ACC112 (cell line): Measurements from ENCODE around the gene RGS17.
"Not testable (repeated sequence)": the region's sequence is repeated elsewhere in the genome, so short reads cannot be mapped to it uniquely, and the experiment has no call there.

Experiments used
- H2AFZ ChIP-seq: fragments of 200-600 bp; sonication (generic); one replicate; pipeline ENCODE4 v1.6.0; 2017; ENCODE audit warnings: antibody characterized with exemption, low read length; ENCODE audit not compliant: unreplicated experiment
- H3K27ac ChIP-seq: fragments of 200-600 bp; sonication (generic); 2 replicates; pipeline ENCODE4 v1.5.1; 2014; ENCODE audit warnings: low read depth, mild to moderate bottlenecking, antibody characterized with exemption, low read length, moderate library complexity
- H3K27me3 ChIP-seq: fragments of 200-600 bp; sonication (generic); 2 replicates; pipeline ENCODE4 v1.6.1; 2014; ENCODE audit warnings: mild to moderate bottlenecking, antibody characterized with exemption, low read length, moderate library complexity, mixed read lengths; ENCODE audit not compliant: insufficient read depth
- H3K36me3 ChIP-seq: fragments of 200-600 bp; sonication (generic); 2 replicates; pipeline ENCODE4 v1.6.1; 2016; ENCODE audit warnings: mild to moderate bottlenecking, antibody characterized with exemption, low read length, moderate library complexity, mixed read lengths; ENCODE audit not compliant: insufficient read depth
- H3K4me1 ChIP-seq: fragments of 200-600 bp; sonication (generic); one replicate; pipeline ENCODE4 v1.6.1; 2016; ENCODE audit warnings: low read length, mixed read lengths; ENCODE audit not compliant: insufficient read depth, unreplicated experiment, control insufficient read depth
- H3K4me3 ChIP-seq: fragments of 200-600 bp; sonication (generic); 2 replicates; pipeline ENCODE4 v1.5.1; 2014; ENCODE audit warnings: mild to moderate bottlenecking, low read depth, low read length
- H3K79me2 ChIP-seq: fragments of 200-600 bp; sonication (generic); one replicate; pipeline ENCODE4 v1.6.0; 2016; ENCODE audit warnings: low read length; ENCODE audit not compliant: control insufficient read depth, unreplicated experiment, insufficient read depth

The RGS17 gene

GRCh38 chr6:153125032-153125431 is 6.0 kb downstream of the RGS17 start:
- Histone ChIP-seq H3K27ac (no peak overlapping the region), H3K79me2 (peaks cover 66% of the 10 kb centered on the region), H3K36me3 (0 out of 2 replicates have a peak, but pooled peaks cover 1% of the 10 kb centered on the region), H3K4me3 (no peak overlapping the region), H3K4me1 (peaks cover 45% of the 10 kb centered on the region), H3K27me3 (no peaks in the 10 kb centered on the region), H2AFZ (no peak overlapping the region)

GRCh38 chr6:153123801-153124200 is 7.3 kb downstream of the RGS17 start:
- no peak overlapping the region for H2AFZ ChIP-seq

GRCh38 chr6:153121311-153121710 is 9.8 kb downstream of the RGS17 start:
- 0 out of 2 replicates have a peak, but pooled peaks cover 5% of the 10 kb centered on the region for H3K36me3 ChIP-seq
- H3K27ac ChIP-seq = peak overlapping the region; percentile 61
- no peaks in the 10 kb centered on the region for H3K27me3 ChIP-seq

More at GRCh38 chr6:153123801-153124200, 7.3 kb downstream of the RGS17 start:
- no peaks in the 10 kb centered on the region for H3K27me3 ChIP-seq
- no peak overlapping the region for H3K27ac ChIP-seq
- H3K4me1 ChIP-seq = peaks cover 50% of the 10 kb centered on the region
- H3K4me3 ChIP-seq = no peak overlapping the region
- H3K79me2 ChIP-seq = peaks cover 61% of the 10 kb centered on the region
- H3K36me3 ChIP-seq = 0 out of 2 replicates have a peak, but pooled peaks cover 5% of the 10 kb centered on the region

GRCh38 chr6:153117986-153118879 is 12.8 kb downstream of the RGS17 start:
- H3K4me3 ChIP-seq = peak overlapping the region; percentile 41; the same call in 1 of the 2 replicates
- peaks cover 54% of the 10 kb centered on the region for H3K4me1 ChIP-seq
- H3K27ac ChIP-seq = peak overlapping the region; percentile 88
- 0 out of 2 replicates have a peak, but pooled peaks cover 5% of the 10 kb centered on the region for H3K36me3 ChIP-seq
- H3K79me2 ChIP-seq = peaks cover 40% of the 10 kb centered on the region
- H2AFZ ChIP-seq = no peak overlapping the region
- no peaks in the 10 kb centered on the region for H3K27me3 ChIP-seq

More at GRCh38 chr6:153121311-153121710, 9.8 kb downstream of the RGS17 start:
- H3K4me3 ChIP-seq = 0 out of 2 replicates have a peak overlapping the region, but pooled peaks have one; percentile 4
- no peak overlapping the region for H2AFZ ChIP-seq
- peaks cover 59% of the 10 kb centered on the region for H3K4me1 ChIP-seq
- peaks cover 42% of the 10 kb centered on the region for H3K79me2 ChIP-seq

- not testable (repeated sequence) for H3K27me3 ChIP-seq, H3K4me3 ChIP-seq, H3K27ac ChIP-seq, H2AFZ ChIP-seq, H3K36me3 ChIP-seq
- peaks cover 65% of the 10 kb centered on the region for H3K79me2 ChIP-seq
- H3K4me1 ChIP-seq = peaks cover 18% of the 10 kb centered on the region
Observed at GRCh38 chr6:153111082-153111481, 20.0 kb downstream of the RGS17 start.

- H3K27ac ChIP-seq, H3K36me3 ChIP-seq, H2AFZ ChIP-seq, H3K4me3 ChIP-seq, H3K27me3 ChIP-seq: not testable (repeated sequence)
- Histone ChIP-seq H3K79me2 (peaks cover 65% of the 10 kb centered on the region), H3K4me1 (peaks cover 18% of the 10 kb centered on the region)
Observed at GRCh38 chr6:153110612-153111011, 20.5 kb downstream of the RGS17 start.

GRCh38 chr6:153108315-153108714 is 22.8 kb downstream of the RGS17 start:
- H2AFZ ChIP-seq = no peak overlapping the region
- peaks cover 64% of the 10 kb centered on the region for H3K79me2 ChIP-seq
- H3K4me3 ChIP-seq = no peak overlapping the region
- H3K4me1 ChIP-seq = peaks cover 34% of the 10 kb centered on the region
- H3K27ac ChIP-seq = no peak overlapping the region
- H3K27me3 ChIP-seq = no peaks in the 10 kb centered on the region
- H3K36me3 ChIP-seq = no peaks in the 10 kb centered on the region

GRCh38 chr6:153106021-153106420 is 25.1 kb downstream of the RGS17 start:
- peaks cover 34% of the 10 kb centered on the region for H3K4me1 ChIP-seq
- no peaks in the 10 kb centered on the region for H3K27me3 ChIP-seq
- 0 out of 2 replicates have a peak, but pooled peaks cover 5% of the 10 kb centered on the region for H3K36me3 ChIP-seq
- H3K4me3 ChIP-seq = no peak overlapping the region
- peaks cover 53% of the 10 kb centered on the region for H3K79me2 ChIP-seq
- H3K27ac ChIP-seq = no peak overlapping the region
- no peak overlapping the region for H2AFZ ChIP-seq

- peaks cover 37% of the 10 kb centered on the region for H3K4me1 ChIP-seq
- no peak overlapping the region for H2AFZ ChIP-seq
- H3K27me3 ChIP-seq = no peaks in the 10 kb centered on the region
- no peak overlapping the region for H3K27ac ChIP-seq
- H3K36me3 ChIP-seq = 0 out of 2 replicates have a peak, but pooled peaks cover 5% of the 10 kb centered on the region
- H3K4me3 ChIP-seq = no peak overlapping the region
- peaks cover 42% of the 10 kb centered on the region for H3K79me2 ChIP-seq
Observed at GRCh38 chr6:153104220-153104619, 26.9 kb downstream of the RGS17 start.

GRCh38 chr6:153103319-153103655 is 27.8 kb downstream of the RGS17 start:
- Histone ChIP-seq H3K27me3 (no peaks in the 10 kb centered on the region), H2AFZ (no peak overlapping the region), H3K79me2 (peaks cover 34% of the 10 kb centered on the region), H3K4me1 (peaks cover 33% of the 10 kb centered on the region), H3K36me3 (0 out of 2 replicates have a peak, but pooled peaks cover 5% of the 10 kb centered on the region), H3K27ac (no peak overlapping the region), H3K4me3 (no peak overlapping the region)
